Activated CD4-positive, alpha-beta T cell treated with anti-CD3 and anti-CD28 coated beads, Interleukin-2, amount 50 U/mL, for 4 hours (primary cell): Measurements from ENCODE around the gene PGLYRP2.

Experiments
- DNase-seq, 2 experiments: peaks; one replicate each; pipeline ENCODE4 v3.0.0-alpha.2; 2020

The PGLYRP2 gene

DNA sequence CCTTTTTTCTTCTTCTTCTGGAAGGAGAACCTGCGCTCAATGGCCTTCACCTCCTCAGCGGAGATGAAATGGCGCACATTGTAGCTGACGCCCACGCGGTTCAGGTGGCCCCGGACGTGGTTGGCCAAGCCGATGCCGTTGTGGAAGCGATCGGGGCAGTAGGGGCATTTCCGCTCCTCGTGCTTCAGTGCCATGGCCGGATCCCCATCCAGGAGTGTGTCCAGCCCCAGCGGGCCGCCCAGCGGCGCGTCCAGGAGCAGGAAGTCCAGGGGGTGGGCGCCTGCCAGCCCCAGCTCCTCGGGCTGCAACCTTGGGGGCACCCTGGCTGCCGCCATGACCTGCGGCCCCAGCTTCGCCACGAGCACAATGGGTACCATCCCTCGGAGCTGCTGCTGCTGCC lies 40.7 kb downstream of the PGLYRP2 start:
- no peak for DNase-seq

DNA sequence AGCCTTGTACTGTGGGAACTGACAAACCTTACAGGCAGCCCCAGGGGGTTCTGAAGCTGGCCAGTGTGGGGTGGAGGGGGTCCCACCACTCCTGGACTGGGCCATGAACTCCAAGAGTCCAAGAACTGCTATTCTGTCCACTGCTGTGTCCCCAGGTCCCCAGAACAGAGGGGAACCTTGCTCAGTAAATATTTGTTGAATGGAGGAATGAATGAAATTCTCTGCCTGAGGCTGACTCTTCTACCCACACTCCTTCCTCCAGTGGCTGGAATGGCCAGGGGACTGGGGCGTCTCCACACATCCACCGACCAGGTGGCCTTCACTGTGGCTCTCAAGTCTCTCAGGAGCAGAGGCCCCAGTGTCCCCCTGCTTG lies 41.2 kb downstream of the PGLYRP2 start:
- no peak for DNase-seq

DNA sequence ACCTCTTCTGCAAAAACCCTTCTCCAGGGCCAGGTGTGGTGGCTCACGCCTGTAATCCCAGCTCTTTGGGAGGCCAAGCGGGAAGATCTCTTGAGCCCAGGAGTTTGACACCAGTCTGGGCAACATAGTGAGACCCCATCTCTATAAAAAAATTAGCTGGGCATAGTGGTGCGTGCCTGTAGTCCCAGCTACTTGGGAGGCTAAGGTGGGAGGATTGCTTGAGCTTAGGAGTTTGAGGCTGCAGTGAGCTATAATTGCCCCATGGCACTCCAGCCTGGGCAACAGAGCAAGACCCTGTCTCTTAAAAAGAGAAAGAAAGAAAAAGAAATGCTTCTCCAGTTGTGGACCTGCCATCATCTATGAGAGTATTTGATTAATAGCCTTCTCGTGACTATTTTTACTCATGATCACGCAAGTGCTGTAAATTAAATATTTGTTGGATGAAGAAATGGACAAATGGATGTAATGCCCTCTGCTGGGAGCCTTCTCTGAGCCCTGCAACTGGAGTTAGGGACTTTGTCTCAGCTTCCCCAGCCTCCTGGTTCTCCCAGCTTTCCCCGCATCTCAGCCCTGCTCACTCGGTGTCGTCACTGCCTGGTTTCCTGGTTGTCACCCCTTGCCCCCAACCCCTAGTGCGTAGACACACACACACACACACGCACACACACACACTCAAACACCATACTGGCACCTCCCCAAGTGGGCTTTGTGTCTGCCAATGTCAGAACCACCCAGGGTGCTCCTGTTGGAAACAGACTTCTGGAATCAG lies 41.8 kb downstream of the PGLYRP2 start:
- DNase-seq: no peak

DNA sequence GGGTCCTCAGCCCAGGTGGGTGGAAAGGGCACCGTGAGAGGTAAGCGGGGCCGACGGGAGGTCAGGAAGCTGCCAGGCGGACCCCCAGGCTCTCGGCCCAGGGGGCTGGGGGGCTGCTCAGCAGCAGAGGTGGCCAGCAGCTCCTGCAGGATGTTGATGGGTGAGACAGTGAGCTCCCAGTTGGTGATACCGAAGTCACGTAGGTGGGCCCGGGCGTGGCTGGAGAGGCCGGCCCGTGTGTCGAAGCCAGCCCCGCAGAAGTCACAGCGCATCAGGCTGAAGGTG lies 42.5 kb downstream of the PGLYRP2 start:
- DNase-seq: no peak

DNA sequence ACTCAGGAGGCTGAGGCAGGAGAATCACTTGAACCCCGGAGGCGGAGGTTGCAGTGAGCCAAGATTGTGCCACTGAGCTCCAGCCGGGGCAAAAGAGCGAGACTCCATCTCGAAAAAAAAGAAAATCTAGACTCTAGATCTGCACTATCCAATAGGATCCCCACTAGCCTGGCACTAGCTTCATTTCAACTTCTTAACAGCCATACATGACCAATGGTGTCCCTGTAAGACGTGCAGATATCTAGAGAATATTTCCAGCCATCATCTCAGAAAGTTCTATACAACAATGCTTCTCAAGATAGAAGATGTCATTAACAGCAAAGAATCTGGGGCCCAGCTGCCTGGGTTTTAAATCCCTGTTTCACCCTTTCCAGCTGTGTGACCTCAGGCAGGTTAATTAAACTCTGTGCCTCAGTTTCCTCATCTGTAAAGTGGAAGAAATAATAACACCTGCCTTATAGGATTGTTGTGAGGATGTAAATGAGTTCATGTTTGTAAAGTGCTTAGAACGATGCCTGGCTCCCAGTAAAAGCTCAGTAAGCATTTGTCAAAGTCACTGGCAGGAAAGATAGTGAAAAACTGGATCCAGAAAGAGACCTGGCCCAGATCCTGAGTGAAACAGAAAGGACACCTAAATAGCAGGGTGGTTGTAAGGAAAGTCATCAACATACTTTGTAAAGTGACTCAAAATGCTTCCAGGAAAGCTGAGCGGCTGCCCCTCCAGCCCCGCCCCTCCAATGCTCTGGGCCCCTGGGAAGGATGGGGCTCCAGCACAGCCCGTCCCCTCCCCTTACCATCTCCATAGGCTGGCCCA lies 43.1 kb downstream of the PGLYRP2 start:
- no peak for DNase-seq

DNA sequence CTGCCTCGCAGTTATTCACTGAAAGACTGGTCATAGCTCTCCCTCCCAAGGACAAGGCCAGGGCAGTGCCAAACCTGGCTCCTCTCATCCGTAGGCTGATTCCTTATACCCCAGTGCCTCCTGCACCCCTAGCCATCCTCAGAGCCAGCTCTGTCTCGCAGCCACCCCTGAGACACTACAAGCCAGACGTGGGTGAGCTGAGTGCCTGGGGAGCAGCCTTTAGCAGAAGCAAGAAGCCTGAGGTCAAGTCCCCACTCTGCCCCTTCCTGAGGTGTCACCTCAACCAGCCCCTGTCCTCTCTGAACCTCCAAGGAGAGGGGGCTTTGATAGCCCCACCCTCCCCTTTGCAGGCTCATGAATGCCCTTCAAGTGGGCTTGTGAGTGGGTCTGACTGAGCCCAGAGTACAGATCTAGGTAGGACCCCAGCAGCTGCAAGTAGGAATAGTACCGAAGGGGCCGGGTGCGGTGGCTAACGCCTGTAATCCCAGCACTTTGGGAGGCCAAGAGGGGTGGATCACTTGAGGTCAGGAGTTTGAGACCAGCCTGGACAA lies 45.7 kb downstream of the PGLYRP2 start:
- DNase-seq: no peak

DNA sequence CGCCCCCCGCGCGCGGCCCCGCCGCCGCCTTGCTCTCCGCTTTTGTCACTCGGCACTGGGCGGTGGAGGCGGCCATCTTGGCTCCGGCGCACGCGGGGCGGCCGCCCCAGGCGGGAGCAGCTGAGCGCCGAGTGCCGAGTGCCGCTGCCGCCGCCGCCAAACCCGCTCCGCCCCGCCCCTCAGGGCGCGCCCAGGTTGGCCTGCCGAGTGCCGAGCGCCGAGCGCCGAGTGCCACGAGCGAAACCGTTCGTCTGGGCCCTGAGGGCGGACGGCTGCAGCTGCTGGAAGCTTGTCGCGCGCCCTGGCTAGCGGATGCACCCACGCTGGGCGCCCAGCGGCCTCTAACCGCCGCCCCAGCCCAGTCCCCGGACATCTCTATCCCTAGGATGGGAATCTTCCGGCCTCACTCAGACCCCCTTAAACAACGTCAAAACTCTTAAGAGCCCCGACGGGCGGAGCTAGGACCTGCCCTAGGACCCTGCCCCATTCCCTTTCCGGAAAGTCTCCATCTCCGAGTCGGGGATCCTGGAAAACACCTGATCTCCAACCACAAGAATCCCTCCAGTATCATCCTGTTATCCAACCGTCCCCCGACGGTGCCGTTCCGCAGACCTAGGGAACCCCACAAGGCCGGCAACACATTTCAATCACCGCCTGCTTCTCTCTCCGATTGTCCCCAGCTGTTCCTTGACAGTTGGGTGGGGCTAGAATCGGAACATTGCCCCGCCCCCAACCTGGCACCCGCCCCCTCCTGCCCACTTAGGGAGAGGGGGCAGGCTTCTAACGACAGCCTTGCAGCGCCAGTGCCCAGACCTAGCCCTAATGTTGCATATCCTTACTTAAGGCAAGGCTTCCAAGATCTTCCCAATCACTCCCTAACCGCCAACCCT lies 46.4 kb downstream of the PGLYRP2 start:
- peak; percentile 90 to 91 for DNase-seq

DNA sequence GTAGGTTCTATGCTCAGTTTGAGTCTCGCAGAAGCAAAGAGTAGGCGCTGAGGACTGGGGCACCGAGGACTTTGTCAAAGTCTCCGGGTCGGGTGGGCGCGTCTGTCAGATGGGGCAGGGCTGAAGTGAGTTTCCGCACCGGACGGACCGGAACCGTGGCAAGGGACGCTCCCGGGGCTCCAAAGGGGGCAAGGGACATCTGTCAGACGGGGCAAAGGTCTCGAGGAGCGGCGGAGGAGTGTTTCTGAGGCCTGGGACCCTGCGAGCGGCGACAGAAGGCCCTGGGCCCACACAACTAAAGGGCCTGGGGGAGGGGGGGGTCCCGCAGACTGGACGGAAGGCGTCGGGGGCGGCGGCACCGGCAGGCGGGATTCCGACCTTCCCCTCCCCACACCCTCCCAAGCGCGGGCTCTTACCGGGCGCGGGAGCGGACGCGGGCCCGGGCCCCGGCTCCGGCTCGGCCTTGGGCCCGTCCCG lies 47.2 kb downstream of the PGLYRP2 start:
- DNase-seq: no peak

DNA sequence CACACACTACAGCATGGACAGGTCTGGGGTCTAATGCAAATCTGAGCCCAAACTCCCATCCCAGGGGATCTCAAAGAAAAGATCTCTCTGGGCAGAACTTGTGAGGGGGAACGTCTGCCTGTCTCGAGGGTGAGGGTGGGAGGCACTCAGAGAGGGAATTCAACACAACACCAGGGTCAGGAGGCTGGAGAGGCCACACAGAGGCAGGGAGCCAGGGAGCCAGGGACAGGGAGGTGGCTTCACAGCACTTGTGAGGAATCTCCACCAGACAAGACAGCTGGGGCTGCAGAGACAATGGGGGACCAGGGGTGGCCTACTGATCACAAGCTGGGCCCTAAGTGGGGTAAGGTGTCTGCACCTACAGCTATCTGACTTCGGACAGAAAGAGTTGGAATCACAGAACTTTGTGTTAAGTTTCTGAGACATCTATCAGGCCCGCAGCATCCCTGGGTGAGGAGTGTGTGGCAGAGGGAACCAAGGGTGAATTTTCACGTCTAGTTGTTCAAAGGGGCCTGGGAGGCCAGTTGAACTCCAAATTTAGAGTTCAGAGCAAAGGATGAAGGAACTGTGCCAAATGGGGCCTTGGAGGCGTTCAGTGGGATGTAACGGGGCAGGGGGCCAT lies 47.8 kb downstream of the PGLYRP2 start:
- no peak for DNase-seq

DNA sequence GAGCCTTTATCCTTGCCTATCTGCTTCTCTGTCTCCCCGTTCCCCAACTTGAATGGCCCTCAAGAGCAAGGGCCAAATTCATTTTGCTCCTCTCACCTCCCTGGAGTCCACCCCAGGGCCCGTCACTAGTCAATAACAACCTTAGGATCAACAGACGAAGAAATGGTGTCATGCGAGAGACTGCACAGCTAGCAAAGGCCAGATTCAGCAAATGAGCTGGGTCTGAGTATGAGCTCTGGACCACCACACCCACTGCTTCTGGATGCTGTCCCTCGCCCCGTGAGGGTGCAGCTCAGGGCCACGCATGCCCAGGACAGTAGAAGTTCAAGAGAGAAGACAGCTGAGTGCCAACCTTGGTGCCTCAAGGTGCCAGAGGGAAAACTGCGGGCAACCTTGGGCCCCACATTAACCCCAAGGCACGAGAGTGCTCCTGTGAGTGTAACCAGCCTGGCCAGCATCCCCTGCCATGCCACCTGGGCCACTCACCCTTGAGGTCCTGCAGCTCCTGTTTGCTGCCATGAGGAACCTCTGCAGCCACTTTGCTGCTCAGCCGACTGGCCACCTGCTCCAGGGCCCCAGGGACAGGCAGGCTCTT lies 48.7 kb downstream of the PGLYRP2 start:
- no peak for DNase-seq

DNA sequence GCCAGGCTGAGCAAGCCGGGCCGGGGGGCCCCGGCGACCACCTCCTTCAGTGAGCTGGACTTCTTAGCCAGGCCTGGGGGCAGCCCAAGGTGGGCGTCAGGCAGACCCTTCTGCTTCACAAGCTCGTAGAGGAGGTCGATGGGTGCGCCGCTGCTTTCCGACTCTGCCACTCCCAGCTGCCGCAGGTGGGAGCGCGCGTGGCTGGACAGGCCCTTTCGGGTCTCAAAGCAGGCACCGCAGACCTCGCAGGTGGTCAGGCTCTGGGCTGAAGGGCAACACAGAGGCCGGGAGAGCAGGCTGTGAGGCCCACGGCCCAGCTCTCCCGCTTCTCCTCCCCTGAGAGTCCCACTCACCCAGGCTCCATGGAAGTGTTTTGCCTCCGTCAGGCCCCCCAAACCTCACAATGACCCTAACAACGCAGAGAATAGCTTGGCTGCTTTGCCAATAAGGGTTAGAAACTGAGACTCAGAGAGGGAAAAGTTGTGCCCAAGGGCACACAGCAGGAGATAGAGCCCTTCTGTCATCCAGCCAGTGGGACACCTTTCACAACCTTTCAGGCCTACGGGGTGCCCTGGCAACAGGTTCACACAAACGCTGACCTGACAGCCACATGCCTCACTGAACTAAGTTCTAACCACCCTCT lies 49.4 kb downstream of the PGLYRP2 start:
- DNase-seq: no peak

DNA sequence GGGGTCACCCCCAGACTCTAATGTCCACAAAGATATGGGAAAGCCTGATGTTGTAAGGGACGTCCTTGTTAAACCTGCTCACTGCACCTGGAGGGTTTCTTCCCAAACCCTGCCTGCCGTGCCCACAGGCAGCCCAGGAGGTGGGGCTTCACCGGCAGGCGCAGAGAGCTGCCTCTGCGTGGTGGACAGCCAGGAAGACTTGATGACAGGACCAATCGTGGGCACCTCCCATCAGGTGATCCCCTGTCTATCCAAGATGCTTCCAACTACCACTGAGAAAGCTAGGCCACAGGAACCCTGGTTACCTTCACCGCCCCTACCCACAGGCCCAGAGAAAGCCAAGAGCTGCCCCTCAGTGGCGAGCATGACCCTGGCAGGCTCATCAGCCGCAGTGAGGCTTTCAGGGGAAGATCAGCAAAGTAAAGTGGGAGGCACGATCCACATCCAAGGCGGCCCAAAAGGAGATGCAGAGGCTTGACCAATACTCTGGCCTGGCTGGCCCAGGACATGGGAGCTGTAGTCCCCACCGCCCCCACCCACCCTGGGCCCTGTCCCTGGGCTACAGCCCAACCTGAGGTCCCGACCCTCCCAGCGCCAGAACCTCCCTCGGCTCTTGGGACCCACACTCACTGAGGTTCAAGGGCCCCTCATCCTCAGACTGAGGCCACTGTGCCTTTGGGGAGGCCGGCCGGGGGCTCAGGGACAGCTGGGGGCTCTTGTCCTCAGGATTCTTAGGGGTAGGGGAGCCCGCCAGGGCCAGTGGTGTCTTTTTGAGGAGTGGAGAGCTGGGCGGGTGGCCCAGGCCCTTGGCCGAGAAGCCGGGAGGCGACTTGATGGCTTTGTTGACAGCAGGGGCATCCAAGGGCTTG lies 50.1 kb downstream of the PGLYRP2 start:
- DNase-seq: no peak

DNA sequence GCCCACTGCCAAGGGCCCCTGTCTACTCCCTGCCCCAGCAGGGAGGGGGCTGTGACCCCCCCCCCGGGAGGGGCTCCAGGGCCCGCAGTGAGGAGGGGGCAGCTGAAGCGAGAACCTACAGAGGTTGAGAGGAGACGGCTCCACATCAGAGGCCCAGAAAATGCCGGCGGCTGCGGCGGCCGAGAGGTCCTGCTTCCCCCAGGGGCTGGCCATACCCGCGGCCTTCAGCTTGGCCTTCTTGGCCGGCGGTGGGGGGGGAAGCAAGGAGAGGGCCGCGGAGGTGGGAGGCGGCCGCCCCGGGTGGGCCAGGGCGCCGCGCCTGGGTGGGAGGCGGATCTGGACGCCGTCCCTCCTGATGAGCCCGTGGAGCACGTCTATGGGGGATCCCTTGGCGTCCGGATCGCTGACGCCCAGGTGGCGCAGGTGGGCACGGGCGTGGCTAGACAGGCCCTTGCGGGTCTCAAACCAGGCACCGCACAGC lies 51.3 kb downstream of the PGLYRP2 start:
- no peak for DNase-seq

DNA sequence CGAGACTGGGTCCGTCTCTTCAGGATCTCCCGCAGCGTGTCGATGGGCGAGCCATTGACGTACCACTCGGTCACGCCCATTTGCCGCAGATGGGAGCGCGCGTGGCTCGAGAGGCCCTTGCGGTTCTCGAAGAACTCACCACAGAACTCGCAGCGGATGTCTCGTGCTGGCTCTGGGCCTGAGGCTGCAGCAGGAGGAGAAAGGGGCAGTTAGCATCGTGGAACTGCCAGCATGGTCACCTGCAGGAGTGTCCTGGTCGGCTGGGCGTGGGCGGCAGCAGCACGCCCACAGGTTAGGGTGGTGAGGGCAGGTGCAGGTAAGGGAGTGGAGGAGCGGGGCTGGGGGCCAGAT lies 52.0 kb downstream of the PGLYRP2 start:
- no peak for DNase-seq

DNA sequence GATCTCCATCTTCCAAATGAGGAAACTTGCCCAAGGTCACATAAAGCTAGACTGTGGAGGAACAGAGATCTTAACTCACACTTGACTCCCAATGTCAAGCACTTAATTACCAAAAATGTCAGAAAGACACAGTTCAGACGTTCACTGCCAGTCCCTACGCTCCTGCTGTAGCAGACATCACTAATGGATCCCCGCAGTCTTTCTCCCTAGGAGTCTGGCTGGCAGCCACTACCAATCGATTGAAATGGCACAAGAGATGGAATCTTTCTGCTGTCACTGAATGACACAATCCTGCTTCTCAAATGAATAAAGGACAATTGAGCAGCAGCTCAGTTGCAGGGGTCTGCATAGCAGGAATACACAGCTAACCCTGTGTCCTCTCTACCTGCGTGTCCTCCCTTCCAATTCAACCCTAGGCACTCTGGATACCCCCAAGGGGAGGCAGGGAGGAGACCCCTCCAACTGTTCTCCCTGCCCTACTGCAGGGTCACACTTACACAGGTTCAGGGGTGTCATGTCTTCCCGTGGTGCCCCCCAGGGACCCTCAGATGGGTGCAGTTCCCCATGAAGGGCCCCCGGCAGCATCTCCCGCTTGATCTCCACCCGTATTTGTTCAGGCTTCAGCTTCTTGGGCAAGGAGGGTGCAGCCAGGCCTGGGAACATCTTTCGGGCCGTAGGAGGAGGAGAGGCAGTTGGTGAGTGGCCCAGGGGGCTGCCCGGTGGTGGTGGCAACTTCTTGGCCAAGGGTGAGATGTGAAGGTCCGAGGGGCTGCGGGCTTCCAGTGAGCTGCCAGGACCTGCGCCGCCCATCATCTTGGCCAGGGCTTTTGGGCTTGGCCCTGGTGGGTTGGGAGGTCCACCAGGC lies 52.6 kb downstream of the PGLYRP2 start:
- no peak for DNase-seq

DNA sequence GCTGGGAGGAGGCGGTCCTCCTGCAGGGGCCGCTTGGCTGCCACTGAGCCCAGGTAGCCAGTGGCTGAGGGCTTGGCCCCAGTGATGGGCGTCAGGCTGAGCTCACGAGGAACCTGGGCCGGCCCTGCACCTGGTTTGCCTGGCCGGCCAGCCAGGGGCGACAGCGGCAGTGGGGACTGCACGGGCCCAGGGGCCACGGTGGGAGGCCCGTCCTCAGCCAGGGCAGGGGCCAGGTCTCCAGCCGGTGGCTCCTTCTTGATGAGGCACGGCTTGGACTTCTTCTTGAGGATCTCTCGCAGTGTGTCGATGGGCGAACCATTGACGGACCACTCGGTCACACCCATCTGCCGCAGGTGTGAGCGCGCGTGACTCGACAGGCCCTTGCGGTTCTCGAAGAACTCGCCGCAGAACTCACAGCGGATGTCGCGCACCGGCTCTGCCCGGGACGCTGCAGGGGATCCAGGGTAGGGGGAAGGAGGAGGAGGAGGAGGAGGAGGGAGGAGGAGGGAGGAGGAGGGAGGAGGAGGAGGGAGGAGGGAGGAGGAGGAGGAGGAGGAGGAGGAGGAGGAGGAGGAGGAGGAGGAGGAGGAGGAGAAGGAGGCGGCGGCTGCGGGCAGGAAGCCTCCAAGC lies 53.9 kb downstream of the PGLYRP2 start:
- no peak for DNase-seq

DNA sequence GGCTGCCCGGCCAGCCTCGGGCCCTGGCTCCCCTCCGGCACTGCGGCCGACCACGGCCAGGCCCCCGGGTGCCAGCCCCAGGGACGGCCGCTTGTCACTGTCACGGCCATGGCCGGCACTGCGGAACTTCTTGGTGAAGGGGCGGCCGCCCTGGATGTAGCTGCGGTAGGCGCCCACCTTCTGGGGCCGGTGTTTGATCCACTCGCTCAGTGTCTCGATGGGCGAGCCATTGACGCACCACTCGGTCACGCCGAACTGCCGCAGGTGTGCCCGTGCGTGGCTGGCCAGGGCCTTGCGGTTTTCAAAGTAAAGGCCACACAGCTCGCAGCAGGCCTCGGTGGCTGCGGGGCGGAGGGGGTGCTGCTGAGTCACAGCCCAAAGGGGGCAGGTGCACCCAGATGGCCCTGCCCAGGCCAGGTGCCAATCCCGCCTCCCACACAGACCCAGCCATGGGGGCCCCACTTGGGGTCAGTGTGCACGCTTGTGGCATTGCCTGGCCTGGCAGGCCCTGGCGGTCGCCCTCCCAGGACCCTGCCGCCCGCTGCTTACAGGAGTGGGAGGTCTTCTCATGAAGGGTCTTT lies 54.5 kb downstream of the PGLYRP2 start:
- no peak for DNase-seq

DNA sequence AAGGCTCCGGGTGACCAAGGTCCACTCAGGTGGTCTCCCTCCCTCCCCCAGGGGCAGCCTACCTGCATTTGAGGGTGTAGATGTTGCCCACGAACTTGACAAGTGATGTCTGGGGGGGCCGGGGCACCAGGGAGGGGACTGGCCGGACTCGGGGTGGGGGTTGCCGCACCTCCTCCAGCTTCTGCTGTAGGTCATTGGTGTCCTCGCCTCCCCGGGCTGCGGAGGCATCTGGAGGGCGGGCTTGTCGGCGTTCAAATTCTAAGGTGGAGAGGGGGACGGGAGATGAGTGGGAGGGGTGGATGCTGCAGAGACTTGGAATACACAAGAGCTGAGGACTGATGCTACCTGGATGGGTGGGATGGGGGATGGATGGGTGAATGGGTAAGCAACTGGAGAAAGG lies 55.2 kb downstream of the PGLYRP2 start:
- DNase-seq: no peak

DNA sequence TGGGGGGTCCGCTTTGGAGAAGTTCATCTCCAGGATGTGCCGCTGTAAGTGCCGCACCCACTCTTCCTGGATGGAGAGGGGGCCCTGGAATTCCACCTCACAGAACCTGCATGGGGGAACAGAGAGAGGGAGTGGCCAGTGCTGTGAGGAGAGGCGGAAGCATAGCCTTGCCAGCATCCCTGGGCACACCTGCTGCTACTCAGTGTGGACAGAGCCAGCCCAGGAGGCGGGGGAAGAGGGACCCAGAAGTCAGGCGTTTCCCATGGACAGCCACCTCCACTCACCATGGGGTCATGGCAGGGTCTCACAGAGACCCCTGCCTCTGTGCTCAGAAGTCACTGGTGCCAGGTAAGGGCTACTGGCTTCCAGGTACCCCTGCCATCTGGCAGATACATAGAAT lies 56.2 kb downstream of the PGLYRP2 start:
- no peak for DNase-seq
